Measurements from ENCODE around the gene C1QL2.

The C1QL2 gene

DNA sequence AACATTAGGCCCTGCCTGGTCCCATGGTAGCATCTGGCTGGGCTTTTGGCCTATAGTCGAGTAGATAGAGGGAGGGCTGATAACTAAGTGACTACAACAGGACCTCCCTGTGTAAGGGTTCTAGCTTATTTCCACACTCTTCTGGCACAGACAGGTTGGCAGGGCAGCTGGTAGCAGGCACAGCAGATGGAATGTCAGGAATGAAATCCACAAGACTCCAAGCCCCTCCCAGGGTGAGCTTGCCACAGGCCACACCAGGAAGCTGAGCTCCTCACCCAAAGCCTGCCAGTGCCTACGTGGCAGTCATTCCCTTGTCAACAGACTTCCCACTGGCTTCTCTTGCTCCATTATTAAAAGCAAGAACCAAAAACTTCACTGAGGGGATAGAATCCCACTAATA lies 20.7 kb upstream of the C1QL2 start:
- DNase-seq (ENCODE audit: low read depth) = no peak

DNA sequence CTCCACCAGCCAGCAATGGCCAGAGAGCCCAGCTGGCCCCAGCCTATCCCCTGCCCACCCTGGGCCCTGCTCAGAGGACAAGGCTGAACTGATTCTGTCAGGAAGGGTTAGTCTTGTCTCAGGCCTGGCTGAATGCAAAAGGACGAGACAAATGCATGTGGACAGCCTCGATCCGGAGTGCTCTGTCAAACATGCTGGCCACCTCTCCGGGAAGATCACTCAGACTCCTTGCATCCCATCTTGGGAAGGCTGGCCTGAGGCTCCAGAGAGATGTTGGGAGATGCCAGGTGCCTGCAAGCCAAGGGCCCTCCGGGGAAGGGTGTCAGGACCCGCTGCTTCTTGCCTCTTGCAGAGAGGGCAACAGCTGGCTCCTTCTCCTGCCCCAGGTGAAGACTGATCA lies 20.2 kb upstream of the C1QL2 start:
- DNase-seq (ENCODE audit: low read depth) = no peak

DNA sequence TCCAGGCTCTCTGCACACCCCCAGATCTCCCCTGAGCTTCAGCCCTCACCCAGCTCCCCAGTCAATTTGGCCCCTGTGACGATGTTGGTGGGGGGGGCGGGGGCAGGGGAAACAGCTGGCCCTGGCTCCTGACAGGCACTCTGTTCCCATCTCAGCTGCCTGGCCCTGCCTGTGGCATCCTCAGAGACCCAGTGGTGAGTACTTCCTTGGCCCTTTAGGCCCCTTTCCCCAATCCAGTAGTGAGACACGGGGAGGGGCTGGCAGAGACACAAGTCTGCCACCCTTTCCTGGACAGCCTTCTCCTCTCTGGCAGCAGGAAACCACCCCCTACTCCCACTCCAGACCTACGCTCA lies 19.3 kb upstream of the C1QL2 start:
- no peak for DNase-seq (ENCODE audit: low read depth)

DNA sequence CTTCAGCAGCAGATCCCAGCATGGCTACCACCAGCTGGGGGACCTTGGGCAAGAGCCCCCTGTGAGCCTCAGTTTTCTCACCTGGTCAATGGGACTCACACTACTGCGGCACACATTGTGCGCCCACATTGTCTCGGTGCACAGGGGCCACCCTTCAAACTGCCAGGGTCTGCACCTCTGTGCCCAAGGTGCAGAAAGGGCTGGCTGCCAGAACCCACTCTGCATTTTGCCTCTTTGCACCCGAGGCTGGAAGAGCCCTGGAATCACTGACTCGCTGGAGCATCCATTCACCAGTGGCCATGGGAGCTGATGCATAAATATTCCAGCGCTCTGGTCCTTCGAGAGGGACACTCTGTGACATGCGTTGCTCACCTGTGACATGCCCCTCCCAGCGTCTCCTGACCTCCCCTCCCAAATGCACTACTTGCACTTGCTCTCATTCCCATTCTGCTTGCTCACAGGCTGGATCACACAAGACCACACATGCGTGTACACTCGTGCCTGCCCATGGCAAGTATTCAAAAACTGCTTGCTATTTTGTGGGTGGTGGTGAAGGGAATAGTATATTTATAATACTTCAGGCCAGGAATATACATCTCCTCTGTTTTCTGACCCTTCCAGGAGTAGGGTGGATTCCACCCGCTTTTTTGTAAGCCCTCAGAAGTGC lies 18.8 kb upstream of the C1QL2 start:
- DNase-seq (ENCODE audit: low read depth) = no peak

DNA sequence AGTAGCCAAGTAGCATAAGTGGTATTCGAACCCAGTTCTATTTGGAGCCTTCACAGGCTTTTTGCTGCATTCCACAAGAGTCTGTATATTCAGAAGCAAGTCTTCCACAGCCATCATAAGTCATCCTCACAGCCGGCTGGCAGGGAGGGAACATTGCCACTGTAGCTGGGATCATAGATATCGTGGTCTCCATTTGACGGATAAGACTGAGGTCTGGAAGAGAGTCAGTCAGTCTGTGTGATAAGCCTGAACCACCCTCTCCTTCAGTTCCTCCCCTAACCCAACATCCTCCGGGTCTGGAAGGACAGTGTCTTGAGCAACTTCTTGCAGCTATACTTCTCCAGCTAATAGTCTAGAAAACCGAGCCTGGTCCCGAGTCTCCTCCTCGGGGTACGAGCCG lies 17.0 kb upstream of the C1QL2 start:
- no peak for DNase-seq (ENCODE audit: low read depth)

DNA sequence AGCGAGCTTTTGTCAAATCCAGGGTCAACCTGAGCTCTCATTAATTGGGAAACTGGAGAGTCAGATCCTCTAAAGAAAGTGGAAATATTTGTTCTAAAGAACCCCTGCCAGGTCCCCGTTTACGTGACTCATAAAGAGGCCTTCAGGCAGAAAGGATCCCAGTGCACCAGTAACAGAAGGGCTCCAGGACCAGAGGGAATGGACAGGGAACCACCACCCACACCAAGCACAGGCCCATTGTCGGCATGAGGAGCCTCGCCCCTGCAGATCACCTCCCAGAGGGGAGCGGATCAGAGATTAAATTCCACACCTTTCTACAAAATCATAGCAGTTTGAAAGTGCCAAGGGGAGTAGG lies 16.4 kb upstream of the C1QL2 start:
- DNase-seq (ENCODE audit: low read depth) = no peak

DNA sequence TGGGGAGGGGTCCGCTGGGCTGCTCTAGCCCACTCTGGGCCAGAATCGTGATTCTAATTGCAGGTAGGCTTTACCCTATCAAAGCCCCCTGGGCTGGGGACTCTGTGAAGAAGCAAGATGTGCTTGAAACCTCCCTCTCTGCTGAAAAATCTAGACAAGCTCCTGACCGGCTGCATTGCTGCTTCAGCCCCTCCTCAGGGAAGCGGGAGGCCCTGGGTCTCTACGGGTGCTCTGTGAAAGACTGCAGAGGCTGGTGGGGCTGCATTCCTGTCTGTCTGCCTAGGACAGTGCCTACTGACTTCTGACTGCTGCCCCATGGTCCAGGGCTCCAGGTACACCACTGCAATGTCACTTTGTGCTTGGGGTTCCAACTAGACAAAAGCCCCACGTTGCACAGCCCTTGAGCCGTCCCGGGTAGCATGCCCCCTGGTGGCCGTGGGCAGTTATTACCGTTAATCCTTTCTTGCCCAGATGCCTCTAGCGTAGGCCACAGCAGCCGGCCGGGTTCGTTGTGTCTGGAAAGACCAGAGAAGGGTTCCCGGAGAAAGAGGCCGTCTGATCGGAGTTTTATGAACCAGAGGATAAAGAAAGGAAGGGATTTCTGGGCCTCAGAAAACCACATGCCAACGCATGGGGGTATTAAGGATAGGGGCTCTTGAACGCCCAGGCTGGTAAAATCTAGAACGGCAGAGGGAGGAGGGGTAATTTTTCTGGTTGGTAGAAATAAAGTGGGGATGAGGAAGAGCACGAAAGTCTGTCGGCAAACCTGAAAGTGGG lies 15.9 kb upstream of the C1QL2 start:
- DNase-seq (ENCODE audit: low read depth) = peak; percentile 53

DNA sequence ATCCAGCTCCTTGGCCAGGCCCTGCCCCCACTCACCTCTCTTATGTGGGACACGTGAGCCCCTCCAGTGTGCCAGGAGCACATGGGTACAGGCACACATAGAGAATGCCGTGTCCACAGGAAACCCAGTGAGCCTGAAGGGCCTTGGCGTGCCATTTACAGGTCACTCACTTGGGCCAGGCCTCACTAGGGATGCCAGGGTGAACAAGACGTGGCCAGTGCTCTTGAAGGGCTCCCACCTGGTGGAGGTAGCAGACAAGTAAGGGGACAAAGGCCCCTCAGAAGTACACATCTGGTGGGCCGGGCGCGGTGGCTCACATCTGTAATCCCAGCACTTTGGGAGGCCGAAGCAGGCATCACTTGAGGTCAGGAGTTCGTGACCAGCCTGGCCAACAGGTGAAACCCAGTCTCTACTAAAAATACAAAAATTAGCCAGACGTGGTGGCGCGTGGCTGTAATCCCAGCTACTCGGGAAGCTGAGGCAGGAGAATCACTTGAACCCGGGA lies 15.1 kb upstream of the C1QL2 start:
- DNase-seq (ENCODE audit: low read depth) = no peak

DNA sequence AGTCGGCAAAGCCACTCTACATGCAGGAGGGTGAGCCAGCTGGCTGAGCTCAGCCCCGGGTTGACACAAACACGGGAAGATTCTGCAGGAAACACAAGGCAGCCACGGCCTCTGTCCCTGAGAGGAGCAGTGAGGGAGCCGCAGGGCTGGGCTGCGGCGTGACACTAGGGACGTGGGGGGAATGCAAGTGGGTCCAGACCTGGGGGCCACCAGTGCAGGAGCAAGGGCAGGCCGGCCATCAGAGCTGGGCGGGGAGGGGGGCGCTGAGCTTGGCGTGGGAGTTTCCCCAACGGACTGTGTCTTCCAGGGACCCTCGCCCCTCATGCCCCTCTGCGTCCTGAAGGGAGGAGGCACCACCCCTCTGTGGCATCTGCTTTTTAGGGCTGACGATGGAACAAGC lies 12.0 kb upstream of the C1QL2 start:
- no peak for DNase-seq (ENCODE audit: low read depth)

DNA sequence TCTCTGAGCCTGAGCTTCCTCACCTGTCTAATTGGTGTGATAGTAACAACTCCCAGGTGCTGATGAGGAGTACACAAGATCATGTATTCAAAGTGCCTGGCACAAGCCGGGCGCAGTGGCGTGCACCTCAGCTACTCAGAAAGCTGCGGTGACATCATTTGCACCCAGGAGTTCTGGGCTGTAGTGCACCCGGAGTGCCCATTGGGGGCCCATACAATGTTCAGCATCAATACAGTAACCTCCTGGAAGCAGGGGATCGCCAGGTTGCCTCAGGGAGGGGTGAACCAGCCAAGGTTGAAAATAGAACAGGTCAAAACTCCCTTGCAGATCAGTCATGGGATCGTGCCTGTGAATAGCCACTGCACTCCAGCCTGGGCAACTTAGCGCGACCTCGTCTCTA lies 11.2 kb upstream of the C1QL2 start:
- no peak for DNase-seq (ENCODE audit: low read depth)

DNA sequence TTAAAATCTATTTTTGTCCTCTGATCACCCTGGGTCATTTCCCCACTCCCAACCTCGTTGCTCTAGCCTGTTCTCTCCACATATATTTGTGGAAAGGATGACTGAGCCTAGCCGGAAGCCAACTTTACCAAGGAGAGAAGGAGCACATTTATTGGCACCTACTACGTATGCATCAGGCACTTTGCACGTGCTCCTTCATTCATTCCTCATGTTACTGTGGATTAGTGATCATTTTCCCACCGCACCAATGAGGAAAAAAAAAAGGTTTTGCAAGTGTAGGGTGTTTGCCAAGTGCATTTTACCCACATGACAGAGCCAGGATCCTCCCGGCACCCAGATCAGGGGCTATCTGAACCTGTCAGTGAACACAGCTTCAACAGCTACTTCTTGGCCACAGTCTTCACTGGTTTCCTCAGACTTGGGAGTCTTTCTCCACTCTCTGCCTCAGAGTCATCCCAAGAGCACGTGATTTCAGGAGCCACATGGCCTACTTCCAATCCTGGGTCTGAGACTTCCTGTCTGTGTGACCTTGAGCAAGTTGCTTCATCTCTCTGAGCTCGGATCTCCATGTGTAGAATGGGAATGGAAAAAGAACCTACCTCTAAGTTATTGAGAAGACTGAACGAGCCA lies 1.9 kb upstream of the C1QL2 start:
- no peak for DNase-seq (ENCODE audit: low read depth)

DNA sequence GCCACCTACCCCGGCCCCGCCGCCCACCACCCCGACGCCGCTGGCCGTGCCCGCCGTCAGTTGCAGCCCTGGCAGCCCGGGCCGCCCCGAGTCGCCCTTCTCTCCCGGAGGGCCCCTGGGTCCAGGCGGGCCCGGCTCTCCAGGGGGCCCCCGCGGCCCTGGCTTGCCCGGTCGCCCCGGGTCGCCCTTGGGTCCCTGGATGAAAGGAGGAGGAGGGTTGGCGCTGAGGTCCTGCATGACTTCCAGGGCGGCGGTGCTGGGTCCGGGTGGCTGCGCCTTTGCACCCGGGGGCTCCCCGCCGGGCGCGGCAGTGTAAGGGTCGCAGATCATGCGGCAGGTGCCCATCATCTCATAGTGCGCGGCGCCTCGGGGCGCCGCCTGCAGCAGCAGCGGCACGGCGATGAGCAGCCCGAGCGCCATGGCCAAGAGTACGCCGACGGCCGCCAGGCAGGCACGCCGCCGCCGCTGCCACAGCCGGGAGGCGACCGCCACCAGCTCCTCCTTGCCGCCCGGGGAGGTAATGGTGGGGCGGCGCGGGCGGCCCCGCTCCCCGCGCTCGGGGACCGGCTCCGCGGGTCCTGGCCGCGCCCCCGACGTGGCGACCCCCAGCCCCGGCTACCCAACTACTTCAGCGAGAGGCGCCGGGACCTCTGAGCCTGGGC lies 570 bp downstream of the C1QL2 start:
- DNase-seq (ENCODE audit: low read depth) = no peak

DNA sequence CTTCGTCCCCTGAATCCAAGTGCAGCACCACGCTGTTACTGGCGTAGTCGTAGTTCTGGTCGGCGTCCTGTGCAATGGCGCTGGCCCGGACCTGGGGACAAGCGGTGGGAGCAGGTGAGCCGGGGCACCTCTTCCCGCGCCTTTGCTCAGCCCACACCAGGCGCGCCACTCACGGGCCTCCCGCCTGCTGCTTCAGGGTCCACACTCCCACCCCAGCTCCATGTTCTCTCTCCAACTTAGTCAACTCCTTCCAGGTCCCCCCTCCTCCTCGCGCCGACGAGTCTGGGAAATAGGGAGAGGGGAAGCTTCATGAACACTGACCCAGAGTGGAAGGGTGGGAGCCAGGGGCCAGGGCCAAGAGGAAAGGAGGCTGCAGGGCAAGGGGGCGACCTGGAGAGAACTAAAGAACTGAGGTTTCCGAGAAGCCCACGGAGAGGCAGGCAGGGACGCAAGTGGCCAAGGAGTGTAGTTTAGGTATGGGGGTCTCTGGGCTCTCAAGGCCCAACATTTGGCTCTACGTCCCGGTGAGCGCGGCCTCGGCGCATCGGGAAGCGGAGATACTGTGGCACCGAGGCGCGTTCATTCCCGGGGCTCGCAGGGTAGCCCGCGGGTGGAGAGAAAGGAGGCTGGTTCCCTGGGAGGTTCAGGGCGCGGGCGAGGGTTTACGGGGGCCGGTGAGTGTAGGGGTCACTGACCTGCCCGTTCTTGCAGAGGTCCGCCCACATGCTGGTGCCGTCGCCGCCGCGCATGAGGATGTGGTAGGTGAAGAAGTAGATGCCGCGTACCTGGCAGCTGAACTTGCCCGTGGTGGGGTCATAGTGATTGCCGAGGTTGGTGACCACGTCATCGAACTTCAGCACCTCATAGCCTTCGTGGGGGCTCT lies 1.4 kb downstream of the C1QL2 start:
- DNase-seq (ENCODE audit: low read depth) = no peak

DNA sequence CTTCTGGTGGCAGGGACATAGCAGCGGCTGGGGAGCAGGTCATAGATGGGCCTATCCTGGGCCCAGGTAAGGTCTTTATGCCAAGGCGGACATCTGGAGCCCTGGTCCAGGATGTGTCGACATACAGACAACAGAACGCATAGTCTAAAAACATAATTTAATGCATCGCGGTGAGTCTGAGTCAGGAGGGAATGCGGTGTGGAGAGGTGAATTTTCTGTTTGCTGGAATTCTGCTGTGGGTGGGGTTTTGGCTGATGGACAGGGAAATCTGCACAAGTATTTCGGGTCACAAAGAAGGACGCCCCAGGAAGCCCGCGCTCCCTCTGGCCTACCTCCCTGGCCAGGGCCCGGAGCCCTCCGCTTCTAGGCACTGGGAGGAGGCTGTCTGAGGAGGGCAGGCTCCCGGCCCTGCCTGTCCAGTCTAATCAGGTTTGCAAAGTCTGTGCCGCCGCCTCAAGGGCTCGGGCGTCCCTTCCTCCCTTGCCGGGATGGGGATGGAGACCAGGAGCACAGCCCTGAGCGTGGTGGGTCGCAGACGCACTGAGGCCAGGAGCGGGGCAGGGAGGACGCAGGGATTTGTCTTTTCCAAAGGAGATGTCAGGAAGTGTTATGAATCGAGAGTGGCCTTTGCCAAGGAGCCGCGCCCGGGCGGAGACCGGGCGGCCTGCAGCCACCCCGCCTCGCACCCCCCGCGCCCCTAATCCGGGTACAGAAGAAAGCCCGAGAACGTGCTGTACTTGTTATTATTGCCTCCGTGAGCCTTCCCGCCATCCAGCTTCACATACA lies 2.3 kb downstream of the C1QL2 start:
- DNase-seq (ENCODE audit: low read depth) = no peak

DNA sequence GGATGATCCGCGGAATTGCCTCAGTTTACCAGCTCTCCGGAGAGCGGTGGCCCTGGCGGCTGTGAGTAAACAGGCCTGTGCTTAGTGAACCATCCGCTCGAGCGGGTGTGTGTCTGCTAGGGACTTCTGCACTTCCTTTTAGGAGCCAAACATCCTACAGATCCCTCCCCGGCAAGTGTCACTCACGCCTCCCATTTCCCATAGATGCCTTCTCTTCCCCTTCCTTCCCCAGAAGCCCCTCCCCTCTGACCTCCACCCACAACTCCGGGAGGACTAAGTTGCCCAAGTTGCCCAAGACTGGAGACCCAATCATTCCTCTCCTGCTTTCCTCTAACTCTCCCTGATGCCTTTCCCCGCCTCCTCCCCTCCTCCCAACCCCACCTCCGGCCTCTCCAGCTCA lies 2.9 kb downstream of the C1QL2 start:
- no peak for DNase-seq (ENCODE audit: low read depth)

DNA sequence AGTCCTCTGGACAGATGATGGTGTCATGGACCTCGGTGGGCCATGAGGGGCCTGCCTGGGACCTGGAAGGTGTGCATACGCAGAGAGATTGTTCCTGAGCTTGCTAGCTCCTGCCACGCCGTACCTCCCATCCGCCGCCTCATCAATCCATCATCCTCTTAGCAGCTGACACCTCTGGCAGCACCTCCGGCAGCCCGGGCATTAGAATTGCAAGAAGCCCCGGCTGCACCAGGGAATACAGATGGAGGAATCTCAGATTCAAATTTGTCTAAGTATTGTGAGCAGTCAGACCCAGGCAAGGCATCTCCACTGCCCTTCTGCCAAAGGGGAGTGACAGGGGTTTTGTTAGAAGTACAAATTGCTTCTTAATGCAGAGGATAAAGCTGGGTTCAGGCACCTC lies 4.5 kb downstream of the C1QL2 start:
- no peak for DNase-seq (ENCODE audit: low read depth)

DNA sequence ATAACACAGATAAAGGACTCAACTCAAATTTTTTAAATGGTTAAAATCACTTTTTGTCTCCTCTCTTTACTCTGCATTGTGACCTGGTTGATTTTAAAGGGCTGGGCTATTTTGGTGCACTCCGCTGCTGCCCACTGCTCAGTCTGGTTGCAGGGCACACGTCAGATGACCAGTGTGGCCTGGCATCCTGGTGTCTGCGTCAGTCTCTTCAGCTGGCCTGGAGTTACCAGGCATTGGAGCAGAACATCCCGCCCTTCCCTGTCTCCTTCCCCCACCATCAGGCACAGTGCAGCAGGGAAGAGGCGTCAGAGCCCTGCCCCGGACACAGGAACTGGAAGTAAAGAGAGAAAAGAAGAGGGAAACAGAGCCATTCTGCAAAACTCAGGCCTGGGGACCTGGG lies 8.9 kb downstream of the C1QL2 start:
- DNase-seq (ENCODE audit: low read depth) = no peak

DNA sequence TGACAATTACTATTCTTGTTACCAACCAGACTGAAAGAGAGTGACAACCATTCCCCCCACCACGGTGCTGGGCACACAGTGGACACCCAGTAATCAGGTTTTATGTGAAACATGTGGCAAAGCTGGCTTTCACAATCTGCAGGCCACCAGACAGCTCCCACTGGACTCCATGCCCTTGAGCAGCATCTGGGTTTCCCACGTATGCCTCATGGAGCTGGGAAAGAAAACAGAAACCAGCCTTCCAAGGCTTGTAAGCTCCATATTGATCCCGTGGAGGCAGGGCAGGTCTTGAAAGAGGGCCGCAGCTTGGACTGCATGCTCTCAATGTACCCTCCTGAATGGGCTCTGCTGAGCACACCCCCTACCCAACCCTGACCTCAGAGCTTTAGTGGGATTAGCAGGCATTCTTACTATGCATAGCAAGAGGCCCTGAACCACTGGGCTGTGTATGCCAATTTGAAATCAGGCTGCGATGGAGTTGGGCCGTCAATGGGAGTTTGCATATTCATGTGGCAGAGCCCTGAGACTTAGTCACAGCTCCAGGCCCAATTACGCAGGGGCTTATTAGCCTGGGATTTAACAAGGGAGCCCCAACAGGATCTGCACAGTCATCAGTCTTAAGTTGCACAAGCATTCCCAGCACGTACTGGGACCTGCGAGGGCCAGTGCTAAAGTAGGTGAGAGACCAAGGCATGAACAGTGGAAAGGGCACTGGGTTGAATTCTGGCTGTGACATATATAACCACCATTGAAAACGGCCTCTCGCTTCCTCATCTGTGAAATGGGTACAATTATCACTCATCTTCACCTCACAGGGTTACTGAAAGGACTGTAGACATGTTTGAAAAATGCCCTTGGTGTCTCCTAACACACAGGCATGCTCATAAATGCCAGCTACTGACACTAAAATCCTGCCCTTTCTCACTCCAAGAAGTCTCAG lies 10.5 kb downstream of the C1QL2 start:
- DNase-seq (ENCODE audit: low read depth) = no peak

DNA sequence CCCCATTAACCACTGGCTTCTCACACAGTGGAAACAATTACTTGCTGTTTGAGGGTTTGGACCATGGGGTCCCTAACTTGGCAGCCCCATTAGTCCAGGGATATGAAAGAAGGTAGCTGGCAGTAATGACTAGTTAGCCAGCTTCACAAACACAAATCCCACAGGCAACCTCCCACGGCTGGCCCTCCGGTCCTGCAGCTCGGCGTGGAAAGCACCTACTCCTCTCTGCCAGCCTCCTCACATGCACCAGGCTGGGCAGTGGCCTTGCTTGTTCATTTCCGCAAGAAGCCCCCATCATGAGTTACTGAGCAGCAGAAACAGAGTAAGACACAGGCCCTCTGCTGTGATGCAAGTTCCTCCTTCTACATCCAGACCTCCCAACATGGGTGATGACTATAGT lies 13.7 kb downstream of the C1QL2 start:
- no peak for DNase-seq (ENCODE audit: low read depth)

DNA sequence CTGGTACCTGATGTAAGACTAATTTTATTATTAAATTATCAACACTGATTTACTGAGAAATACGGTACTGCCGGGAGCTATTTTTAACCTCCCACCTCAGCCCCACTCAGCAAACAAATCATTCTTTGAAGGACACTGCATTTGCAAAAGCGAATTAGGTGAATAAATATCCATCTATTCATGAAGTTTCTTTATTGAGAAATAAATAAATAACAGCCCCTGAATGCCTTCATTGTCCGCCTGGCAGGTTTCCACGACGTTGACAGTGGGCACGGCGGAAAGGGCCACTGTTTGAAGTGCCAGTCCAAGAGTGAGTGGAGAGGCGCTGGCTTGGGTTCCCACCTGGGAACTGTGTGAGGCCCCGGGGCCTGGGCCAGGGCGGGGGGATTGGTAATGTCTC lies 15.7 kb downstream of the C1QL2 start:
- DNase-seq (ENCODE audit: low read depth) = no peak

All from ELR (cell line).